CD4-positive, alpha-beta memory T cell (primary cell): Measurements from ENCODE around the gene TRIM46. TPM values are rescaled to one million over a fixed set of nuclear protein-coding genes. Genes with fewer than 3 reads are reported as not detected.
"Not testable (repeated sequence)": the region's sequence is repeated elsewhere in the genome, so short reads cannot be mapped to it uniquely, and the experiment has no call there.

Source experiments
- CTCF ChIA-PET: fragments of 350-600 bp; sonication (Branson Sonifier 250); formaldehyde crosslinking; loops from one replicate; lab custom pipeline; 2021; ENCODE audit warnings: inconsistent platforms; ENCODE audit not compliant: partially characterized antibody; lab: Charles Lee
- POLR2A ChIA-PET: fragments of 350-600 bp; sonication (Branson Sonifier 250); formaldehyde crosslinking; loops from one replicate; lab custom pipeline; 2021; ENCODE audit not compliant: partially characterized antibody; lab: Charles Lee
- DNase-seq, 5 donors: peaks; one replicate each; pipeline versions ENCODE4 v3.0.0 to v3.0.0-alpha.2; 2020 to 2022; ENCODE audit warnings: mixed read lengths in 1 of 5
- H3K27ac ChIP-seq: one replicate; pipeline ENCODE4 v1.7.0; 2013; ENCODE audit warnings: low read depth, low read length
- H3K27me3 ChIP-seq: 2 replicates; pipeline ENCODE4 v1.7.0; 2013; ENCODE audit warnings: mild to moderate bottlenecking, low read length, moderate library complexity; ENCODE audit not compliant: insufficient read depth
- H3K36me3 ChIP-seq: 2 replicates; pipeline ENCODE4 v1.7.0; 2013; ENCODE audit warnings: mild to moderate bottlenecking, low read length, moderate library complexity; ENCODE audit not compliant: insufficient read depth
- H3K4me1 ChIP-seq: 2 replicates; pipeline ENCODE4 v1.7.0; 2013; ENCODE audit warnings: mild to moderate bottlenecking, low read length, moderate library complexity; ENCODE audit not compliant: insufficient read depth
- H3K4me3 ChIP-seq, 2 donors: one replicate each; pipeline ENCODE4 v1.7.0; 2013; ENCODE audit warnings: low read length in 2 of 2, mild to moderate bottlenecking in 1 of 2
- H3K9me3 ChIP-seq, 2 donors: one replicate each; pipeline ENCODE4 v1.7.0; 2013; ENCODE audit warnings: low read length in 2 of 2, control low read depth in 1 of 2; ENCODE audit not compliant: control insufficient read depth in 1 of 2
- H3K27ac Mint-ChIP-seq, 7 donors: one replicate each; pipeline ENCODE4 v1.8.0; 2020 to 2021; ENCODE audit warnings: mixed read lengths in 7 of 7, mild to moderate bottlenecking in 6 of 7, inconsistent platforms in 3 of 7, moderate library complexity in 3 of 7
- H3K27me3 Mint-ChIP-seq, 2 donors: one replicate each; pipeline ENCODE4 v1.8.0; 2020 to 2021; ENCODE audit warnings: mixed read lengths in 2 of 2
- H3K36me3 Mint-ChIP-seq, 2 donors: one replicate each; pipeline ENCODE4 v1.8.0; 2020 to 2021; ENCODE audit warnings: mixed read lengths in 2 of 2, inconsistent platforms in 1 of 2, mild to moderate bottlenecking in 1 of 2
- H3K4me1 Mint-ChIP-seq, 4 donors: one replicate each; pipeline ENCODE4 v1.8.0; 2020 to 2021; ENCODE audit warnings: mixed read lengths in 4 of 4, mild to moderate bottlenecking in 1 of 4
- H3K4me3 Mint-ChIP-seq, 8 donors: one replicate each; pipeline ENCODE4 v1.8.0; 2020 to 2021; ENCODE audit warnings: mixed read lengths in 8 of 8, mild to moderate bottlenecking in 7 of 8, moderate library complexity in 6 of 8, inconsistent platforms in 3 of 8
- H3K9me3 Mint-ChIP-seq, 8 donors: one replicate each; pipeline ENCODE4 v1.8.0; 2020 to 2021; ENCODE audit warnings: mixed read lengths in 8 of 8, mild to moderate bottlenecking in 5 of 8, inconsistent platforms in 3 of 8, moderate library complexity in 1 of 8
- intact Hi-C: fragments of 100-400 bp; cut with micrococcal nuclease; formaldehyde crosslinking; loops from one replicate; pipeline ENCODE4 v1.15.1; 2023
- polyA plus RNA-seq, 2 donors: library from polyadenylated mRNA; unstranded; fragments of 300-500 nt; fragmentation: Illumina TruSeq; gene quantifications; one replicate each; pipeline ENCODE4 v1.2.3, GENCODE V29; 2021
- total RNA-seq, 2 experiments: library from RNA; stranded (reverse); gene quantifications; one replicate each; pipeline ENCODE4 v1.2.3, GENCODE V29; 2021

TRIM46 gene
- total and polyA plus RNA-seq, 4 experiments from 2014 or later: 1.6 to 8.5 (median 6.0) TPM

- H3K36me3 ChIP-seq: no peaks in the 10 kb centered on the region
- H3K36me3 Mint-ChIP-seq: no peaks in the 10 kb centered on the region
- H3K4me3 ChIP-seq: no peak overlapping the region
- ChIA-PET CTCF (interaction anchor here (0.8 kb wide), 1 partner anchor 56 kb away, joined by 3 read pairs; no protein-coding TSS in a partner anchor), POLR2A (no interaction called here)
- no peaks in the 10 kb centered on the region for H3K27me3 Mint-ChIP-seq
- H3K4me1 ChIP-seq: no peaks in the 10 kb centered on the region
- no peak overlapping the region for H3K27ac ChIP-seq
- H3K9me3 Mint-ChIP-seq: peaks cover 0 to 1% (median 0%) of the 10 kb centered on the region in 8 donors
- no peak for DNase-seq
- H3K4me3 Mint-ChIP-seq: no peak overlapping the region
- no peaks in the 10 kb centered on the region for H3K9me3 ChIP-seq
- no peaks in the 10 kb centered on the region for H3K27me3 ChIP-seq
- intact Hi-C loops: no loop called here
- H3K27ac Mint-ChIP-seq: no peak overlapping the region
- H3K4me1 Mint-ChIP-seq: no peaks in the 10 kb centered on the region
Measured at GRCh38 chr1:155158991-155159390, 14.7 kb upstream of the TRIM46 start.

GRCh38 chr1:155160128-155160527 lies 13.5 kb upstream of the TRIM46 start:
- POLR2A ChIA-PET: no interaction called here
- no peaks in the 10 kb centered on the region for H3K27me3 ChIP-seq
- no peaks in the 10 kb centered on the region for H3K9me3 ChIP-seq
- H3K4me1 Mint-ChIP-seq: no peaks in the 10 kb centered on the region
- H3K36me3 ChIP-seq: no peaks in the 10 kb centered on the region
- CTCF ChIA-PET: interaction anchor here (0.9 kb wide), 1 partner anchor 69 kb away, joined by 4 read pairs; no protein-coding TSS in a partner anchor
- intact Hi-C loops: no loop called here
- no peaks in the 10 kb centered on the region for H3K36me3 Mint-ChIP-seq
- DNase-seq: no peak
- H3K9me3 Mint-ChIP-seq: peaks cover 0 to 1% (median 0%) of the 10 kb centered on the region in 8 donors
- H3K27ac ChIP-seq: no peak overlapping the region
- no peaks in the 10 kb centered on the region for H3K27me3 Mint-ChIP-seq
- peak overlapping the region in 1 of 7 donors; percentile 29 for H3K27ac Mint-ChIP-seq
- no peak overlapping the region for H3K4me3 ChIP-seq
- no peak overlapping the region for H3K4me3 Mint-ChIP-seq
- no peaks in the 10 kb centered on the region for H3K4me1 ChIP-seq

GRCh38 chr1:155162631-155163030 lies 11.0 kb upstream of the TRIM46 start:
- H3K27ac ChIP-seq, H3K36me3 Mint-ChIP-seq, H3K4me3 Mint-ChIP-seq, intact Hi-C loops, H3K9me3 ChIP-seq, H3K9me3 Mint-ChIP-seq, H3K27me3 ChIP-seq, H3K4me3 ChIP-seq, H3K27ac Mint-ChIP-seq, H3K4me1 ChIP-seq, H3K36me3 ChIP-seq, DNase-seq, H3K4me1 Mint-ChIP-seq, H3K27me3 Mint-ChIP-seq: not testable (repeated sequence)
- POLR2A ChIA-PET: interaction anchor here (0.7 kb wide), 1 partner anchor 78 kb away, joined by 3 read pairs; no protein-coding TSS in a partner anchor
- CTCF ChIA-PET: interaction anchor here (0.8 to 1.4 kb wide), 3 partner anchors 10 to 77 kb away, joined by 3 to 4 read pairs (median 3); partner anchors contain the start of gene KRTCAP2

GRCh38 chr1:155163785-155164184 lies 9.9 kb upstream of the TRIM46 start:
- H3K36me3 Mint-ChIP-seq, H3K4me3 ChIP-seq, intact Hi-C loops, DNase-seq, H3K9me3 ChIP-seq, H3K27me3 Mint-ChIP-seq, H3K4me3 Mint-ChIP-seq, H3K9me3 Mint-ChIP-seq, H3K36me3 ChIP-seq, H3K27me3 ChIP-seq, POLR2A ChIA-PET, H3K27ac ChIP-seq: not testable (repeated sequence)
- peaks cover 10% of the 10 kb centered on the region for H3K4me1 ChIP-seq
- Mint-ChIP-seq H3K27ac (peak overlapping the region in 1 of 7 donors; percentile 53), H3K4me1 (peaks cover 7 to 13% (median 11%) of the 10 kb centered on the region in 4 donors)
- CTCF ChIA-PET: interaction anchor here (0.8 to 12.5 kb wide), 3 partner anchors 9 to 607 kb away, joined by 4 to 229 read pairs (median 4); partner anchors contain the start of gene KRTCAP2

GRCh38 chr1:155164625-155165024 lies 9.0 kb upstream of the TRIM46 start:
- H3K27ac ChIP-seq, H3K4me3 ChIP-seq, H3K27me3 ChIP-seq, H3K27ac Mint-ChIP-seq, DNase-seq, H3K9me3 Mint-ChIP-seq, H3K27me3 Mint-ChIP-seq, POLR2A ChIA-PET, intact Hi-C loops, H3K4me3 Mint-ChIP-seq, H3K9me3 ChIP-seq: not testable (repeated sequence)
- Histone ChIP-seq H3K36me3 (peaks cover 11% of the 10 kb centered on the region), H3K4me1 (peaks cover 10% of the 10 kb centered on the region)
- Mint-ChIP-seq H3K4me1 (peaks cover 7 to 19% (median 13%) of the 10 kb centered on the region in 4 donors), H3K36me3 (peaks cover 11% of the 10 kb centered on the region in 2 donors)
- CTCF ChIA-PET: interaction anchor here (0.8 to 12.5 kb wide), 4 partner anchors 69 to 608 kb away, joined by 4 to 229 read pairs (median 14); no protein-coding TSS in a partner anchor

GRCh38 chr1:155166051-155166470 lies 7.6 kb upstream of the TRIM46 start:
- CTCF ChIA-PET: interaction anchor here (1.1 to 12.5 kb wide), 7 partner anchors 11 to 122 kb away, joined by 4 to 229 read pairs (median 9); partner anchors contain the start of gene SLC50A1
- POLR2A ChIA-PET: interaction anchor here (2.1 kb wide), 1 partner anchor 75 kb away, joined by 14 read pairs; no protein-coding TSS in a partner anchor
- DNase-seq: no peak
- H3K27ac Mint-ChIP-seq: no peak overlapping the region
- H3K27ac ChIP-seq: no peak overlapping the region
- H3K9me3 ChIP-seq: no peaks in the 10 kb centered on the region
- H3K27me3 Mint-ChIP-seq: no peaks in the 10 kb centered on the region
- H3K4me1 ChIP-seq: peaks cover 10% of the 10 kb centered on the region
- H3K4me3 Mint-ChIP-seq: no peak overlapping the region
- intact Hi-C loops: no loop called here
- H3K4me1 Mint-ChIP-seq: peaks cover 7 to 19% (median 17%) of the 10 kb centered on the region in 4 donors
- H3K36me3 Mint-ChIP-seq: peaks cover 15 to 16% of the 10 kb centered on the region in 2 donors
- H3K27me3 ChIP-seq: no peaks in the 10 kb centered on the region
- H3K9me3 Mint-ChIP-seq: peaks cover 0 to 2% (median 0%) of the 10 kb centered on the region in 8 donors
- H3K36me3 ChIP-seq: peaks cover 18% of the 10 kb centered on the region
- no peak overlapping the region for H3K4me3 ChIP-seq

GRCh38 chr1:155166471-155167165 lies 7.0 kb upstream of the TRIM46 start:
- no peaks in the 10 kb centered on the region for H3K27me3 Mint-ChIP-seq
- CTCF ChIA-PET: interaction anchor here (1.0 to 12.5 kb wide), 12 partner anchors 10 to 122 kb away, joined by 3 to 229 read pairs (median 4); partner anchors contain the start of gene SLC50A1
- DNase-seq: no peak
- H3K4me3 Mint-ChIP-seq: no peak overlapping the region
- H3K36me3 ChIP-seq: peaks cover 18% of the 10 kb centered on the region
- no peaks in the 10 kb centered on the region for H3K9me3 ChIP-seq
- H3K27me3 ChIP-seq: no peaks in the 10 kb centered on the region
- peaks cover 15 to 16% of the 10 kb centered on the region in 2 donors for H3K36me3 Mint-ChIP-seq
- H3K4me3 ChIP-seq: no peak overlapping the region
- POLR2A ChIA-PET: interaction anchor here (1.1 to 2.1 kb wide), 2 partner anchors 75 to 81 kb away, joined by 3 to 14 read pairs; no protein-coding TSS in a partner anchor
- H3K27ac ChIP-seq: no peak overlapping the region
- intact Hi-C loops: loop anchor here (1.0 kb wide), 1 partner anchor 75 kb away; no protein-coding TSS in a partner anchor
- H3K4me1 ChIP-seq: peaks cover 15% of the 10 kb centered on the region
- peaks cover 0 to 2% (median 0%) of the 10 kb centered on the region in 8 donors for H3K9me3 Mint-ChIP-seq
- H3K4me1 Mint-ChIP-seq: peaks cover 7 to 20% (median 19%) of the 10 kb centered on the region in 4 donors
- H3K27ac Mint-ChIP-seq: peak overlapping the region in 2 of 7 donors; percentile 9 to 37
